ENCODE results near the gene RPP14. TPM values are rescaled to one million over a fixed set of nuclear protein-coding genes. Genes with fewer than 3 reads are reported as not detected.

RPP14 gene
- polyA plus RNA-seq, 2 of the 4 experiments (the other 2 are of a cell fraction) = 13.2 to 21.5 TPM

DNA sequence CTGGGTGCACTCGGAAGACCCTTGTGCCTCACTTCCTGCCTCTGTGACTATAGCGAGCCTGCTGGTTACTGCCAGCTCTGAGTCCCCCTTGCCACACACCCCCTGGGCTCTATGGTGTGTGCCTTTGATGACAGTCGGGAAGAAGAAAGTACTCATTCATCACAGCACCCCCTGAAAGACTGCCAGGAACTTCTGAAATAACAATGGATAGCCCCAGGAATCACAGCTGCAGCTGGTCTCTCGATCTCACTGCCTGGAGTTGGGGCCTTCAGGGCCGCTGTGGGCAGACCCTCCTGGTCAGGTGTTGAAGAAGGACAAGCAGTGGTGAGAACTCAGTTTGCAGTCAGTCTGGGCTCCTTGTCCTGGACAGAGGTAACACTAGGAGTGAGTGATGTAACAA, 9.8 kb upstream of the RPP14 start:
- ChIA-PET CTCF (interaction anchor here (1.7 to 10.4 kb wide), 5 partner anchors 11 to 118 kb away, joined by 5 to 172 read pairs (median 5); partner anchors contain the start of genes HTD2 and RPP14), POLR2A (no interaction called here)
- no peak for FAIRE-seq
- no peak overlapping the region for H3K4me3 ChIP-seq
- H3K4me1 ChIP-seq = peaks cover 12% of the 10 kb centered on the region; the same call in 2 of the 3 replicates
- DNase-seq (ENCODE audit: low read depth in 1 of 2, low spot score in 1 of 2) = no peak
- H3K4me2 ChIP-seq = no peak overlapping the region
- no peaks in the 10 kb centered on the region for H3K9me3 ChIP-seq
- no peak for ATAC-seq
- H3K27ac ChIP-seq = no peak overlapping the region
- WGBS (ENCODE audit: missing lambda C conversion rate) = 70% methylated on average over 3 of the region's 5 CpGs
- TF ChIP-seq, protein P1, sequence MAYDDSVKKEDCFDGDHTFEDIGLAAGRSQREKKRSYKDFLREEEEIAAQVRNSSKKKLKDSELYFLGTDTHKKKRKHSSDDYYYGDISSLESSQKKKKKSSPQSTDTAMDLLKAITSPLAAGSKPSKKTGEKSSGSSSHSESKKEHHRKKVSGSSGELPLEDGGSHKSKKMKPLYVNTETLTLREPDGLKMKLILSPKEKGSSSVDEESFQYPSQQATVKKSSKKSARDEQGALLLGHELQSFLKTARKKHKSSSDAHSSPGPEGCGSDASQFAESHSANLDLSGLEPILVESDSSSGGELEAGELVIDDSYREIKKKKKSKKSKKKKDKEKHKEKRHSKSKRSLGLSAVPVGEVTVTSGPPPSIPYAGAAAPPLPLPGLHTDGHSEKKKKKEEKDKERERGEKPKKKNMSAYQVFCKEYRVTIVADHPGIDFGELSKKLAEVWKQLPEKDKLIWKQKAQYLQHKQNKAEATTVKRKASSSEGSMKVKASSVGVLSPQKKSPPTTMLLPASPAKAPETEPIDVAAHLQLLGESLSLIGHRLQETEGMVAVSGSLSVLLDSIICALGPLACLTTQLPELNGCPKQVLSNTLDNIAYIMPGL (CRISPR knock-in tag; IDR thresholded peaks at IDR 0.05; ENCODE audit: borderline replicate concordance) = no peak

DNA sequence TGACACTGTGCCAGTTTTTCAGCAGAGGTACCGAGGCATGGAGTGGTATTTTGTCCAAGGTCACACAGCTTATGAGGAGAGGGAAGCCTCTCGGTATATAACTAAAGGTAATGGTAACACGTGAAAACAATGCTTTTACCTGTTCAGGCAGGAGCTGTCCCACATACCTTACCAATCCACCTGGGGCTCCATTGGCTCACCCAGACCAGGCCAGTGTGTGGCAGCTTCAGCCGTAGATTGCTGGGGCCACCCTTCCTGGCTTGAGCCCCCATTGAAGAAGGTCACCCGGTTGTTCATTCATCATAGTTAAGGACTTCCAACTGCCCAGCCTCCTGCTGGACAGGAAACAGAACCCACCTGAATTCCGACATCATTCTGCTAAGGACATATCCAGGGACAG, 9.2 kb upstream of the RPP14 start:
- no peak overlapping the region for H3K4me3 ChIP-seq
- 95% methylated on average over 6 of the region's 6 CpGs for WGBS (ENCODE audit: missing lambda C conversion rate)
- DNase-seq (ENCODE audit: low read depth in 1 of 2, low spot score in 1 of 2) (no peak), FAIRE-seq (no peak), ATAC-seq (no peak)
- POLR2A ChIA-PET = no interaction called here
- H3K4me2 ChIP-seq = no peak overlapping the region
- CTCF ChIA-PET = interaction anchor here (1.7 to 10.4 kb wide), 5 partner anchors 10 to 118 kb away, joined by 5 to 172 read pairs (median 5); partner anchors contain the start of genes HTD2 and RPP14
- TF ChIP-seq EHF (CRISPR knock-in tag; IDR thresholded peaks at IDR 0.05) = no peak
- no peak for TF ChIP-seq HDAC2 (IDR thresholded peaks at IDR 0.05)
- TF ChIP-seq JUNB (IDR thresholded peaks at IDR 0.05) = no peak
- no peak for TF ChIP-seq EHMT2 (IDR thresholded peaks at IDR 0.05; ENCODE audit: low read depth)
- TF ChIP-seq, protein P2, sequence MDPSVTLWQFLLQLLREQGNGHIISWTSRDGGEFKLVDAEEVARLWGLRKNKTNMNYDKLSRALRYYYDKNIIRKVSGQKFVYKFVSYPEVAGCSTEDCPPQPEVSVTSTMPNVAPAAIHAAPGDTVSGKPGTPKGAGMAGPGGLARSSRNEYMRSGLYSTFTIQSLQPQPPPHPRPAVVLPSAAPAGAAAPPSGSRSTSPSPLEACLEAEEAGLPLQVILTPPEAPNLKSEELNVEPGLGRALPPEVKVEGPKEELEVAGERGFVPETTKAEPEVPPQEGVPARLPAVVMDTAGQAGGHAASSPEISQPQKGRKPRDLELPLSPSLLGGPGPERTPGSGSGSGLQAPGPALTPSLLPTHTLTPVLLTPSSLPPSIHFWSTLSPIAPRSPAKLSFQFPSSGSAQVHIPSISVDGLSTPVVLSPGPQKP (IDR thresholded peaks at IDR 0.05; ENCODE audit: low read depth, low read length) = no peak
- TF ChIP-seq FOXS1 (CRISPR knock-in tag; IDR thresholded peaks at IDR 0.05) = no peak
- H3K27ac ChIP-seq = no peak overlapping the region
- H3K4me1 ChIP-seq = peaks cover 12% of the 10 kb centered on the region; the same call in 2 of the 3 replicates
- no peaks in the 10 kb centered on the region for H3K9me3 ChIP-seq

DNA sequence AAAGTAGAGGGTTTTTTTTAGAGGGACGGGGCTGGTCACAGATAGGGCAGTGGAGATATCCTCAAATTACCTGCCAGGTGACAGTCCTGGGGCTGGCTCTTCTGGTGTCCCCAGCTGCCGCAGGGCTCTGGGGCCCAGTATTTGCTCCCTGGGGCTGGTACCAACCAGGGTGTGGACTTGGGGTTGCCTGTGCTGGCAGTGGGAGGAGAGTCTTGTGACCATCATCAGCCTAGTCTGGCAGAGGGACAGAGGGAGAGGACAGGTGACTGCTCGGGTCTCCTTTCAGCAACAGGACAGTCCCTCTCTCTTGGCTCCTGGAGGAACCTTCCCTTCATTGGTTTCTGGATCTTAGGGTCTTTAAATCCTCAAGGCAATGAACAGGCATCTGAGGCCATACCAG, 7.9 kb upstream of the RPP14 start:
- 54% methylated on average over 3 of the region's 3 CpGs for WGBS (ENCODE audit: missing lambda C conversion rate)
- POLR2A ChIA-PET = no interaction called here

DNA sequence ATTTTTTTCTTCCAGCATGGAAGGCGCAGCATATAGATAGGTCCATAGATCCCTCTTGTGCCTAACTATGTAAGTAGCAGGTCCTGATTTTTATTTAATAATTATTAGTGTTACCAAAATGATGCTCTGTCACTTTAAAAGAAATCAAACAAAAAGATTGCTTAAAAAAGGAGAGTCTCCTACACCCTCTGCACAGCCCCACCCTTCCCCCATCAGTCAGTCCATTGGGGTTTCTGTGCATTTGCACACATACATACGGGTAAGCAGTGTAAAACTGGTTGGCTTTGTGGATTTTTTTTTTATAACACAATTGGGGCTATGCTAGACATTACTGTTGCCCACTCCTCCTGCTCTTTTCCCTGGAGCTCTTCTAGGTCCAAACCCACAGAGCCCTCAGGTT, 7.0 kb upstream of the RPP14 start:
- no peak overlapping the region for H3K27ac ChIP-seq
- no peak overlapping the region for H3K4me3 ChIP-seq
- ATAC-seq = no peak
- DNase-seq (ENCODE audit: low read depth in 1 of 2, low spot score in 1 of 2) = no peak
- ChIA-PET POLR2A (no interaction called here), CTCF (interaction anchor here (0.7 to 10.4 kb wide), 13 partner anchors 11 to 332 kb away, joined by 3 to 172 read pairs (median 5); partner anchors contain the start of genes ABHD6 and DNASE1L3)
- FAIRE-seq = no peak
- TF ChIP-seq JUNB (IDR thresholded peaks at IDR 0.05) (no peak), ZFP36 (IDR thresholded peaks at IDR 0.05; ENCODE audit: borderline replicate concordance, partially characterized antibody) (no peak), PHF8 (IDR thresholded peaks at IDR 0.05; ENCODE audit: borderline replicate concordance, low read depth) (no peak), POLR2A (IDR thresholded peaks at IDR 0.05; ENCODE audit: low read length) (no peak), CEBPB (IDR thresholded peaks at IDR 0.05) (no peak), HEYL (CRISPR knock-in tag; IDR thresholded peaks at IDR 0.05) (no peak), HDAC2 (IDR thresholded peaks at IDR 0.05) (no peak), RAD21 (conservative IDR thresholded peaks at IDR 0.05 in 1 of 2, IDR thresholded peaks at IDR 0.05 in 1 of 2) (no peak), MYC (IDR thresholded peaks at IDR 0.05; ENCODE audit: borderline replicate concordance, low read length) (no peak), SMC3 (IDR thresholded peaks at IDR 0.05) (no peak)
- no peaks in the 10 kb centered on the region for H3K9me3 ChIP-seq
- H3K4me1 ChIP-seq = peaks cover 12% of the 10 kb centered on the region; the same call in 2 of the 3 replicates
- no peak overlapping the region for H3K4me2 ChIP-seq
- WGBS (ENCODE audit: missing lambda C conversion rate) = 60% methylated on average over 2 of the region's 2 CpGs

More for the DNA sequence above, 7.9 kb upstream of the RPP14 start:
- TF ChIP-seq NR3C1 (IDR thresholded peaks at IDR 0.05) = no peak
- TF ChIP-seq, protein P3, sequence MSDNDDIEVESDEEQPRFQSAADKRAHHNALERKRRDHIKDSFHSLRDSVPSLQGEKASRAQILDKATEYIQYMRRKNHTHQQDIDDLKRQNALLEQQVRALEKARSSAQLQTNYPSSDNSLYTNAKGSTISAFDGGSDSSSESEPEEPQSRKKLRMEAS (IDR thresholded peaks at IDR 0.05) = no peak
- TF ChIP-seq CEBPB (IDR thresholded peaks at IDR 0.05) = no peak
- TF ChIP-seq, protein P4, sequence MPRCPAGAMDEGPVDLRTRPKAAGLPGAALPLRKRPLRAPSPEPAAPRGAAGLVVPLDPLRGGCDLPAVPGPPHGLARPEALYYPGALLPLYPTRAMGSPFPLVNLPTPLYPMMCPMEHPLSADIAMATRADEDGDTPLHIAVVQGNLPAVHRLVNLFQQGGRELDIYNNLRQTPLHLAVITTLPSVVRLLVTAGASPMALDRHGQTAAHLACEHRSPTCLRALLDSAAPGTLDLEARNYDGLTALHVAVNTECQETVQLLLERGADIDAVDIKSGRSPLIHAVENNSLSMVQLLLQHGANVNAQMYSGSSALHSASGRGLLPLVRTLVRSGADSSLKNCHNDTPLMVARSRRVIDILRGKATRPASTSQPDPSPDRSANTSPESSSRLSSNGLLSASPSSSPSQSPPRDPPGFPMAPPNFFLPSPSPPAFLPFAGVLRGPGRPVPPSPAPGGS (IDR thresholded peaks at IDR 0.05) = no peak
- TF ChIP-seq TFCP2L1 (CRISPR knock-in tag; IDR thresholded peaks at IDR 0.05) = no peak
- no peak for TF ChIP-seq CBX2 (IDR thresholded peaks at IDR 0.05; ENCODE audit: borderline replicate concordance, low read depth)
- no peaks in the 10 kb centered on the region for H3K9me3 ChIP-seq
- peaks cover 12% of the 10 kb centered on the region; the same call in 2 of the 3 replicates for H3K4me1 ChIP-seq
- no peak overlapping the region for H3K4me2 ChIP-seq
- ATAC-seq (no peak), FAIRE-seq (no peak), DNase-seq (ENCODE audit: low read depth in 1 of 2, low spot score in 1 of 2) (no peak)
- H3K4me3 ChIP-seq = no peak overlapping the region
- CTCF ChIA-PET = interaction anchor here (0.7 to 10.4 kb wide), 7 partner anchors 9 to 332 kb away, joined by 3 to 172 read pairs (median 18); partner anchors contain the start of genes ABHD6, HTD2 and RPP14
- H3K27ac ChIP-seq = no peak overlapping the region
